GM18520 (cell line): ENCODE results near the gene ACSL3.
"Not testable (repeated sequence)": the region's sequence is repeated elsewhere in the genome, so short reads cannot be mapped to it uniquely, and the experiment has no call there.

Experiments
- ATAC-seq: cut with Tn5 transposase; IDR thresholded peaks from one replicate; pipeline ENCODE4 v1.9.1; 2021; ENCODE audit not compliant: unreplicated experiment

ACSL3 gene

DNA sequence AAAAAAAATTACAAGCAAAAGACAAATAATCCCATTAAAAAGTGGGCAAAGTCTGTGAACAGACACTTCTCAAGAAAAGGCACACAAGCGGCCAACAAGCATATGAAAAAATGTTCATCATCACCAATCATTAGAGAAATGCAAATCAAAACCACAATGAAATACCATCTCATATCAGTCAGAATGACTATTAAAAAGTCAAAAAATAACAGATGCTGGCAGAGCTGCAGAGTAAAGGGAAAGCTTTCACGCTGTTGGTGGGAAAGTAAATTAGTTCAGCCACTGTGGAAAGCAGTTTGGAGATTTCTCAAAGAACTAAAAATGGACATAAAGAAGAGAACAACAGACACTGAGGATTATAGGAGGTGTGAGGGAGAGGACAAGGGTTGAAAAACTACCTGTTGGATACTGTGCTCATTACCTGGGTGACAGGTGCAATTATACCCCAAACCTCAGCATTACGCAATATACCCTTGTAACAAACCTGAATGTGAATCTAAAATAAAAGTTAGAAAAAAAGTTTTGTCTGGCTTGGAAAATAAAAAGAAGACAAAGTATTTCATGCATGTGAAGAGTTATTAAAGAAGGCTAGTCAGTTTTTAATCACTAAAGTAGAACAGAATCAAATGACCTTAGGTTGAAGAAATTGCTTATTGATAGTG, 8.7 kb upstream of the ACSL3 start:
- ATAC-seq: no peak

DNA sequence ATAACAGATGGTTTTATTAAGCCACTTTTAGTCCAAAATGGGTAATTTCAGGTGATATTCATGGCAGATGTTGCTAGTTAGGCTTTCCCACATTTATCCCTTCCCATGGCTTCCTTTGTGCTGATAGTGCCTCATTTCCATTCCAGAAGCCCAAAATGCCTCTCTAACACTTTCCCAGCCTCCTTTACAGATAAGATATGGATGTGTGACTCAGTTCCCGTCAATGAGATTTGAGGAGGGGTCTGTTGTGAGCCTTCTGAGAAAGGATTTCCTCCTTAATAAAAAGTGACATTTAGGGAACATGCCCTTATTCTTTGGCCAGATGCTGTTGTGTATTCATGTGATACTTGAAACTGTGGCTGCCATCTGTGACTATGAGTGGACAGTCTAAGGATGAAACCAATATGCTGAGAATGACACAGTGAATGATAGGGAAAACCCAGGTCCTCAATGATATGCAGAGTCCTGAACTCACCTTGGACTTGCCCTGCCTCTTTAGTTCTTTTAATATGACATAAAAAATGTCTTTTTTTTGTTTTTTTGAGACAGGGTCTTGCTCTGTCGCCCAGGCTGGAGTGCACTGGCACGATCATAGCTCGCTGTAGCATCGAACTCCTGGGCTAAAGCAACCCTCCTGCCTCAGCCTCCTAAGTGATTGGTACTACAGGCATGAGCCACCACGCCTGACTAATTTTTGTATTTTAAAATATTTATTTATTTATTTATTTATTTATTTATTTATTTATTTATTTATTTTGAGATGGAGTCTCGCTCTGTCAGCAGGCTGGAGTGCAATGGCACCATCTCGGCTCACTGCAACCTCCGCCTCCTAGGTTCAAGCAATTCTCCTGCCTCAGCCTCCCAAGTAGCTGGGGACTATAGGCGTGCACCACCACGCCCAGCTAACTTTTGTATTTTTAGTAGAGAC, 5.8 kb upstream of the ACSL3 start:
- ATAC-seq: peak; percentile 48

DNA sequence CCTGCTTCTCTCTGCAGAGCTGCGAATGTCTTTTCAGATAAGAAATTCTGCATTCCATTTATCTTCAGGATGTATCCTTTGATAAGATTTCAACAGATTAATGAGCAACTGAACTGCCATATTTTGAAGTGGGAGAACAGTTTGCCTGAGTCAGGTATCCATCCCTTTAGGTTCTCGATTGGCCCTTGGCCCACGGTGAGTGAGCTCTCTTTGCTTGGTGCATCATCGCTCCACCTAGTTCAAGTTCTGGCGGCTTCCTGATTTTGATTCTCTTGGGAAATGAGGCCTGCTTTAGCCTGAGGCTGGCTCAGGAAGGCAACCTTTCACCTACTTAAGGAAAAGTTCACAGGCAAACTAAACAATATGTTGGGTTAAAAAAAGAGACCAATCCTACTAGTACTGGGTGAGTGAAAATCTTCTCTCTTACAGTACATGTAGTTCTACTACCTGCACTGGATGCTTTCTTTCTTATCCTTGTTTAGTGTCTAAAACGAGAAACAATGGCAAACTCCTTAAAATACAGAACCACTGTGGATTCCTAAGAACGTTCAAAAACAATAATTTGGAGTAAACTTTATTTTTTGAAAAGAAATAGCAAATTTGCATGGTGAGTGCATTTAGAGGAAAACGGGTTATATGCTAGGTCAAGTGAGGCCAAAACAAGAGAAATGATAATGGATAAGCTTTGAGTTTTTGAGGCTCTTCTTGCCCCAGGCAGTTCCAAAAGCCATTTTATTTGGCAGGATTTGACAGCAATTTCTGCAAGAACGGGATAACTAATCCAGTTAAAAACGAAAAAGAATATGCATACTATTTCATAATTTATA, 837 bp upstream of the ACSL3 start:
- ATAC-seq: no peak

DNA sequence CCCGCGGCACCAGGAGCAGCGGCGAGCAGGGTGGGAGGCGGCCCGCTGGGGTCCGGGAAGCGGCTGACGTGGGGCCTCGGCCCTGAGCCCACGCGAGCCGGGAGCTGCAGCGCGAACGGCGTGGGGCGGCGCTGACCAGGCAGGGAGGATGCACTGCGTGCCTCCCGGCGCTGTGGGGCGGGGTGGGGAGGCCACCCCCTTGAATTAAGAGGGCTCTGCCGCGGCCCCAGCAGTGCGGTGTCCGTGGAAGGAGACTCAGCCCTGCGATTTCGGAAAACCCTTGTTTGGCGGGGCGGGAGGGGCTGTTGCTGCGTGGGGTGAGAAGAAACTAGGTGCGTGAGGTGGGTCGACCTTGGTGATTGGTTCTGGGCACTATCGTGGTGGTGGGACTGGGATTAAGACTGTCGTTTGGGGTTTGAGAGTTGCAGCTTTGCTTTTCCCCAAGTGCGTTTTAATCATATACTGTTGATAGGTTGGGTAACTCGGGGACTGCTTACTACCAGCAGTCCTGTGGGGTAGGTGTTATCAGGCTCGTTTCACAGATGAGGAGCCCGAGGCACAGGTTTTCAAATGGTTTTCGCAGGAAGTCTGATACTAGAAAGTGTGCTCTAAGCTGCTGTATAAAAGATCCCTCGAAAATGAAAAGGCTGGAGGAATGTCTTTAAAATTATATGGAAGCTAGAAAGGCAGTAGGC, 722 bp downstream of the ACSL3 start:
- ATAC-seq: no peak

DNA sequence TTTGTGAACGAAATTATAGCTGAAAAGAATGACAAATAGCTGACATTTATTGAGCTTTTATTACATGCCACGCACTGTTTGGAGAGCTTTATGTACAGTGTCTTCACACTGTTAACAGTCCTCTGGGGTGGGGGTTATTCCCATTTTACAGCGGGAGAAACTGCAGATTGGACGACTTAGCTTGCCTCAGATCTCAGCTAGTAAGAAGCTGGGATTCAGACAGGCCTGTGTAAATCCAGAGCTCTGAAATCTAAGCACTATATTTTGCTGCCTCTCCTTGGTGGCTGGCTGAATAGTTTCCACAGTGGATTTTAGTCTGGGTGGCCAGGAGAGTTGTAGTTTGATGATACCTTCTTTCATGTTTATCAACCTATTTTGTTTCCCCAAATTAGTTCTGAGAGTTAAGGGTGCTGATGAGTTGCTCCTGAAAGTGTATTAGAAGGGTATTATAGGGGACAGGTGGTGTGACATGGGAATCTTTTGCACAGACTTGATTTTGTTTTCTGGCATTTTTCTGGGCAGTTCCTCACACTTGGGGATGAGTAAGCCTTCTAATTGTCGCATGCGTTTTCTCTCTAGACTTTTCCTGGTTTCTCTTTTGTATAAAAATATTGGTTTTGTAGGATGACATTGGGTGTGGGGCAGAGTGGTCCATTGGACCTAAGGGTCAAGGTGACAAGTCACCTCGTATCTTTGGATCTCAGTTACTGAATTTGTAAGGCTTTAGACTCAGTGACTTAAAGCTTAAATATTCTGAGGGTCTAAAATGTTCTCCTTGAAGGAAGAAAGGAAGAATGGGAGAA, 1.5 kb downstream of the ACSL3 start:
- ATAC-seq: no peak

DNA sequence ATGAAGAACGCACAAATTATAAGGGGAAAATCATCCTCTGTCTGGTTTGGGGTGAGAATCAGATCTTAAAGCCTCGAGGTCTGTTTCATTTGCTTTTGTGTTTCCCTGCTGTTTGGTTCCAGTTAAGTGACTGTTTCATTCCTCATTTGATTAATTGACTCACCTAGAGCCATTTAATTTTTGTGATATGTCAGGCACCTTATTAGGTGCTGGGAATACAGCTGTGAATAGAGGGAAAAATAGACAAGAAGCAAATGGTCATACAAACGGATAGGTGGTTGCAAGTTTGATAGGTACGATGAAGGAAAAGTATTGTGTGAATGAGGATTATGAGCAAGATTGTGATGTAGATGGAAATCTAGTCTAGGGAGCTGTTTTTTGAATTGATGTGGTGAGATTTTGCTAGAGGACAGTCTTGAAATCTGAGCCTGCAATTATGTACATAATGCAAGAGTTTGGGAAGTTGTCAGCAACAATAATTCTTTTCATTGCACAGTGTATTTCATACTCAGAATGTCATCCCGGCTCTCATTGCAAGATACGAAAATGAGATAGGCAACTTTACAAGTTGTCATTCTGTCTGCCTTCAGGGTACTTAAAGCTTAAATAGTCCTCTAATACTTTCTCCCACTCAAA, 2.2 kb downstream of the ACSL3 start:
- ATAC-seq: no peak

DNA sequence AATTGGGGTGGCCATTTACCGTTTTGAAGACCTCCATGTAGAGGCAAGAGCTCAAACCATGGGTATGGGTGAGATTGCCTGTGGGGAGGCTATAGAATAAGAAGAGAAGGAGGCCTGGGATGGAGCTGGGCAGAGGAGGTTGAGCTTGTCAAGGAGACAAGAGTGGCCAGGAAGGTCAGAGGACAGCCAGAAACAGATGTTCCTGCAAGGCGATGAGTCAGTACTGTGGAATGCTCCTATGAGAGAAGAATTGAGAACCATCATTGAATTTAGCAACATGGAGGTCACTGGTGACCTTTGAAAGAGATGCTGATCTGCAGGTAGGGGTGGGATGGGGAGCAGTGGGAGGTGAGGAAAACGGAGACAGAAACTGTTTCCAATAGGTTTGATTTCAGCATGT, 3.5 kb downstream of the ACSL3 start:
- ATAC-seq: no peak

DNA sequence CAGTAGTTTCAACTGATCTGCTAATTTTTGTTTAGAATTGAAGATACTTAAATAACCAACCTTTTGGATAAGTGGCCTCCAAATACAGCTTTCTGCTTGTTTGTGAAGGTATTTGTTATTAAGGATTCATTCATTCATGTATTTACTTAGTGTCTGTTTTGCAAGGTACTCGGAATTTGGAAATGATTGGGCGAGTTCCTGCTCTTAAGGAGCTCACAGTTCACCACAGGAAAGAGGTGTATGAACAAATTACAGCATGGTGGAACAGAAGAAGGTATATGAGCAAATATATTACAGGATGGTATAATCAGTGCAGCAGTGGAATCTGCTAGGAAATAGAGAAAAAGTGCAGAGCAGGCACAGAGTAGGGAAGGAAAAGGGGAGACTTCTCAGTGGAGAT, 4.5 kb downstream of the ACSL3 start:
- ATAC-seq: no peak

DNA sequence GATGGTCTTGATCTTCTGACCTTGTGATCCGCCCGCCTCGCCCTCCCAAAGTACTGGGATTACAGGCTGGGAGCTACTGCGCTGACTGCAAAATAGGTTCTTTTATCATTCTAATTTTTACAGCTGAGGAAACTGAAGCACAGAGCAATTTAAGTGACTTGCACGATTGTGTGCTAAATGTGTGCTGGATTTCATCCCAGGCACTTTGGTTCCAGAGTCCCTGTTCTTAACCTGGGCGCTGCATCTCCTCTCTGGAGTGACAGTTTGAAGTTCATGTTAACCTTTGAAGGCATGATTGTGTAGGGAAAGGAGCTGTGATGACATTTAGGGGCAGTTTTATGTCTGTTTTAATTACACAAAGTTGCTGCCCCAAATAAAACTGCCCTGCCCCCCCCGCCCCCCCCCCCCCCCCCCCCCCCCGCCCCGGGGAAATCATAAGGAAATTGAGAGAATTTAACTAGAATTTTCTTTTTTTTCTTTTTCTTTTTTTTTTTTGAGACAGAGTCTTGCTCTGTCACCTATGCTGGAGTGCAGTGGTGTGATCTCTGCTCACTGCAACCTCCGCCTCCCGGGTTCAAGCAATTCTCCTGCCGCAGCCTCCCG, 5.6 kb downstream of the ACSL3 start:
- ATAC-seq: no peak

DNA sequence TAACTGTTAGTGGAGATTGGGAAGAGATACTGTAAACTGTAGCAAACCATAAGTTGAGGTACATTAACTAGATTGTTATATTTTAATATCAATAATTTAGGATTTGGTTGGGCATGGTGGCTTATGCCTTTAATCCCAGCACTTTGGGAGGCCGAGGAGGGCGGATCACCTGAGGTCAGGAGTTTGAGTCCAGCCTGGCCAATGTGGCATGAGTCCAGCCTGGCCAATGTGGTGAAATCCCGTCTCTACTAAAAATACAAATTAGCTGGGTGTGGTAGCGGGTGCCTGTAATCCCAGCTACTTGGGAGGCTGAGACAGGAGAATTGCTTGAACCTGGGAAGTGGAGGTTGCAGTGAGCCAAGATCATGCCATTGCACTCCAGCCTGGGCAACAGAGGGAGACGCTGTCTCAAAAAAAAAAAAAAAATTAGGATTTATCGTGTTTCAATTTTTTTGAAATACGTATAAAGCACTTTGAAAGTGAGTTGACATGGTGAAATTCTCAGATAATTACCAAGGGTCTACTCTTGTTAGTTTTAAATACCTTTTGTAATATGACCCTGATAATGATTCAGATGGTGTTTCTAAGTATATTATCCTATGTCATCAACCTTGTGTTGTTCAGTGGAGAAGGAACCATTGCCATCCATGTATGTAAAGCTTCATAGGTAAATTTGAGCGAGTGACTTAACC, 7.9 kb downstream of the ACSL3 start:
- ATAC-seq: not testable (repeated sequence)

DNA sequence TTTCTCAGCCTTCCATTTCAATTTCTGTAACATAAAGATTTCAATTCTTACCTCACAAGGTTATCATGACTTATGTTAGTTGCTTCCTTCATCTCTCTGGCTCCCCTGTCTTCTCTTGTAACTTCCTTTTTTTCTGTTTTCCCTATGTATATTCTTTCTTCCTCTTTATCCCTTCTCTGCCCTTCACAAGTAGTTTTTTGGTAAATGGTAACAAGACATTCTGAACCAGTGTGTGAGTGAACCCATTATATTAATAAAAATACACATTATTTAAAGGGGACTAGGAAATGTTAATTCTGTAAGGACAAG, 8.4 kb downstream of the ACSL3 start:
- ATAC-seq: no peak

DNA sequence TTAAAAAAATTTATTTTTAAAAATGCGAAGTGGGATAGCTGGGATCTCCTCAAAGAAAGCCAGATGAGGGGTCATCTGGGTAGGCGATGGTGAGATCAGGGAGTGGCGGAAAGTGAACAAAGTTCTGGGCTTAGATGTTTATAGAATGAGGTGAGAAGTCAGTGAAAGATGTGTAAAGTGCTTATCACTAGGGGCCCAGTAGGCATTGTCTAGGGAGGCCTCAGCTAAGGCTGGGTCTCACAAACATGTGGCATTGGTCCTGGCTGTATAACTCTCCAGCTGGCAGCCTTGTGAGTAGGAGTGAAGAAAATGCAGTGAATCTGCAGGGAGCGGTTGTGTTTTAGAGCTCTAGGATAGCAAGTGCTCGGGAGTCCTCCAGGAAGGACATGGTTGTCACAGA, 10.5 kb downstream of the ACSL3 start:
- no peak for ATAC-seq

DNA sequence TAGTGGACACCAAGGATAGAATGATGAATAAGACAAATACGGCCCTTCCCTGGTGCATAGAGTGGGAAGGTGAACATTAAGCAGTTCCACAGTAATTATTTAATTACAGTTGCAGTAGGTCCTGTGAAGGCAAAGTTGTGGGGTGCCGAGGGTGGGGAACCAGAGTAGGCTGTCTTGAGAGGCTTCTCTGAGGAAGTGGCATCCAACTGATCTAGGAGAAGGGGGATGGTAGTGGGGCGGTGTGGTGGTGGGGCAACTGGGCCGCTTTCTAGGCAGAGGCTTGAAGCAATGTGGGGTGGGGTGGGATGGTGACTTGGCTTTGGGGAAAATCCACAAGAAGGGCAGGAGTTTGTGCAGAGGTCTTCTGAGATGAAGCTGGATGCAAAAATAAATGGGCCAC, 11.7 kb downstream of the ACSL3 start:
- no peak for ATAC-seq

DNA sequence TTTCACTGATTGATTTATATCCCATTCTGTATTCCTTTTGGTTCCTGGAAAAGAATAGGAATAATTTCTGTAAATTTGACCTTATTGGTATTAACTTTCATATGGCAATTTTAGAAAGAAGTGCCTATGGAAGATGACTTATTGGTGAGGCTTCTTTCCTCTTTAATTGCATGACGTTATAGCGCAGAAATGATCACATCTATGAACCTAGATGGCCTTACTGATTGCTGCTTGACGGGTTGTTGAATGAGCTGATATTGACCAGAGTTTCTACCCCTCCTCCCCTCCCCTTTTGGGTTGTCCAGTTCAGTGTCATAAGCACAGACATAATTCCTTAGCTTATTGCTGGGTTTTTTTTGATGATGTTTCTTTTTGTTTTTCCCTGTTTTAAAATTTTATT, 14.6 kb downstream of the ACSL3 start:
- no peak for ATAC-seq

DNA sequence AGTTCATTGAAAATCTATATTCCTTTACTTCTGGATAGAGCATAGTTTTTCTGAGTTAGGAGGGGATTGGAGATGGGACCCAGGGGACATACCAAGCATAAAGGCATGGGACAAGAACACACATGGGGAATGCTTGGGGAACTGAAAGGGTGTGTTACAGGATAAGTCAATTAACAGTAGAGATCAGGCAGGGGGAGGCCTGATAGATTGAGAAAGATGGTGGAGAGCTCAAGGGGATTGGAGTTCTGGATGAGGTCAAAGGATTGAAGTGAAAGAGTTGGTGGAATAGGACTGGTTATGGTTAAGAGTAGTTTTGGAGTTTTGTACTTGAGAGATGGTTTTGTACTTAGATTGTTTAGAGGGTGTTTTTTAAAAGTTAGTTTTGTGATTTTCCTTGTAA, 16.1 kb downstream of the ACSL3 start:
- ATAC-seq: no peak

DNA sequence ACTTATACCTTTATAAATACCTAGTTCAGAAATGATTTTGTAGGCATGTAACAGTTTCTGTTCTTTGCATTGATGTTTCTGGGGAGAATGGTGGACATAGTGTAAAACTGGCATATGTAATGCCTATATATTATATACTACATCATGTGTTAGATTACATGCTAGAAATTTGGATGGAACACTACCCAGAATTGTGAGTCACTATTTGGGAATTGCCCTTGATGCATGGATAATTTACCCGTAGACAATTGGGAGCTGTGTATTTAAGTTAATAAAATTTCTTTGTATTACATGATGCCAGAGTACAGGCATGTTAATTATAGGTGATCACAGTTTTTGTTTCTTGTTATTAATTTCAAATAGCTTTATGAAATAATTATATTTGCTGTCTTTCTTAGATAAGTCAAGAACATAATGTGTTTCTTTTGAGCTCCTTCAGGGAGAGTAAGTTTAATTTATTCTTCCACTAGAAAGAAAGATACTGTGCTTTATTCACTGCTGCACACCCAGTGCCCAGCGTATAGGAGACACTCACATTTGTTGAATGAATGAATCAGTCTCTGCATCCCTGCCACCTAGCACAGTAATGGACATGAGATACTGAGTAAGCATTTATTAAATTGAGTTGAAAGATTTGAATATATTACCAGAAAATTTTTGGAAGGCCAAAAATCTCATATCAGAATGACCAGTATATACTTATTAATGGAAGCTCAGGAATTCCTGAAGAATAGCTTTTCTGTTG, 16.9 kb downstream of the ACSL3 start:
- no peak for ATAC-seq

DNA sequence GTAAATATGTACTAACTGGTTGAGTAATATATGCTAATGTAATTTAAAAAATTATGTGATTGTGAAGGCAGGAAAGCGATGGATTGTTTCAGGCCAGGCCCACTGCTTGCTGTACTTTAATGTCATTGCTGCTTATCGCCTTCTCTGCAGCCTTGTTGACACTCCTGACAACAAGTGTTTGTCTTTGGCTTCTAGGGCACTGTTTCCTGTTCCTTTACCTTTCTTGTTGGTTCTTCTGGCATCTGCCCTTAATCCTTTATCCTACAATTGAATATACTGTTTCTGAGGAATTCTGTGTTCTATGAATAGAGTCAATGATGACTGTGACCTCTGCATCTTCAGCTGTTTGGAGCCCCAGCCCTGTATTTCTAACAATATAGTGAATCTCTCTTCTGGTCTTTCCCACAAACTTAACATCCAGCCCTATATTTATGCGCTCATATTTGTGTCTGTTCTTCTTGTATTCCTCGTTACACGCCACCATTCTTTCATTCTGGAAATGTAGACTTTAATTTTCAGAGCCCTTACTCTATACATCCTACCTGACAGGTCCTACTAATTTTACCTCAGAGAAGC, 17.6 kb downstream of the ACSL3 start:
- no peak for ATAC-seq
